HEK293 (cell line): ENCODE measurements around the gene SELENBP1.

Experiments used
- CTCF ChIA-PET: fragments of 350-600 bp; formaldehyde crosslinking; extraction: SDS; loops from one replicate; lab custom pipeline; 2021; ENCODE audit warnings: antibody characterized with exemption; lab: Yijun Ruan, JAX
- POLR2A ChIA-PET: fragments of 300-600 bp; formaldehyde crosslinking; extraction: SDS; loops from one replicate; lab custom pipeline; 2020; ENCODE audit warnings: antibody characterized with exemption, inconsistent platforms; lab: Yijun Ruan, JAX
- H3K27ac ChIP-seq: fragments of 200-500 bp; sonication (Bioruptor generic); 2 replicates; pipeline ENCODE4 v1.5.1; 2014; ENCODE audit warnings: low read depth, low read length, control low read depth, inconsistent platforms; ENCODE audit errors: extremely low read depth
- H3K36me3 ChIP-seq, 2 experiments: fragments of 200-500 bp in 1 of 2; sonication (Bioruptor generic) in 1 of 2; 1 replicate in 1 of 2; 2 replicates in 1 of 2; pipeline ENCODE4 v1.5.1; 2014 to 2017; ENCODE audit warnings: inconsistent platforms in 2 of 2, low read length in 2 of 2; ENCODE audit not compliant: control insufficient read depth in 2 of 2, insufficient read depth in 1 of 2
- H3K4me1 ChIP-seq: fragments of 200-500 bp; sonication (Bioruptor generic); 2 replicates; pipeline ENCODE4 v1.5.1; 2014; ENCODE audit warnings: mild to moderate bottlenecking, low read length, inconsistent platforms; ENCODE audit not compliant: control insufficient read depth, insufficient read depth
- H3K4me3 ChIP-seq: 2 replicates; pipeline ENCODE4 v1.5.1; 2011; ENCODE audit warnings: low read depth, mild to moderate bottlenecking, control low read depth, low read length, moderate library complexity
- H3K9me3 ChIP-seq: fragments of 200-500 bp; sonication (Bioruptor generic); 2 replicates; pipeline ENCODE4 v1.5.1; 2014; ENCODE audit warnings: low read depth, low read length, inconsistent platforms; ENCODE audit not compliant: control insufficient read depth, insufficient read depth
- CTCF ChIP-seq: fragments of 450-650 bp; formaldehyde crosslinking; IDR thresholded peaks from 2 replicates; pipeline ENCODE4 v1.5.1; 2016; ENCODE audit warnings: missing biosample characterization, missing genetic modification characterization
- FEZF1 ChIP-seq: fragments of 450-650 bp; formaldehyde crosslinking; IDR thresholded peaks from 2 replicates; pipeline ENCODE4 v1.5.1; 2016; ENCODE audit warnings: missing biosample characterization, missing genetic modification characterization
- KLF1 ChIP-seq: fragments of 450-650 bp; formaldehyde crosslinking; IDR thresholded peaks from 2 replicates; pipeline ENCODE4 v1.5.1; 2016; ENCODE audit warnings: missing biosample characterization, missing genetic modification characterization
- KLF17 ChIP-seq: fragments of 450-650 bp; formaldehyde crosslinking; IDR thresholded peaks from 2 replicates; pipeline ENCODE4 v1.5.1; 2016; ENCODE audit warnings: missing biosample characterization, missing genetic modification characterization
- KLF9 ChIP-seq: fragments of 450-650 bp; formaldehyde crosslinking; IDR thresholded peaks from 2 replicates; pipeline ENCODE4 v1.5.1; 2016; ENCODE audit warnings: missing biosample characterization, missing genetic modification characterization, low read depth
- PATZ1 ChIP-seq: fragments of 450-650 bp; formaldehyde crosslinking; IDR thresholded peaks from 2 replicates; pipeline ENCODE4 v1.5.1; 2016; ENCODE audit warnings: missing biosample characterization, missing genetic modification characterization
- PBX3 ChIP-seq: sonication (generic); formaldehyde crosslinking; IDR thresholded peaks from 2 replicates; pipeline ENCODE4 v1.8.1; 2022; ENCODE audit warnings: mild to moderate bottlenecking, moderate library complexity, missing genetic modification reagents
- SCRT1 ChIP-seq: fragments of 450-650 bp; formaldehyde crosslinking; IDR thresholded peaks from 2 replicates; pipeline ENCODE4 v1.5.1; 2016; ENCODE audit warnings: missing biosample characterization, missing genetic modification characterization, borderline replicate concordance
- ZBTB17 ChIP-seq: fragments of 450-650 bp; formaldehyde crosslinking; IDR thresholded peaks from 2 replicates; pipeline ENCODE4 v1.5.1; 2016; ENCODE audit warnings: missing biosample characterization, missing genetic modification characterization
- ZBTB20 ChIP-seq: fragments of 450-650 bp; formaldehyde crosslinking; IDR thresholded peaks from 2 replicates; pipeline ENCODE4 v1.5.1; 2016; ENCODE audit warnings: missing biosample characterization, missing genetic modification characterization
- ZNF10 ChIP-seq: fragments of 450-650 bp; formaldehyde crosslinking; IDR thresholded peaks from 2 replicates; pipeline ENCODE4 v1.5.1; 2017; ENCODE audit warnings: missing biosample characterization, missing genetic modification characterization
- ZNF140 ChIP-seq: fragments of 450-650 bp; formaldehyde crosslinking; IDR thresholded peaks from 2 replicates; pipeline ENCODE4 v1.5.1; 2016; ENCODE audit warnings: missing biosample characterization, missing genetic modification characterization
- ZNF16 ChIP-seq: fragments of 450-650 bp; formaldehyde crosslinking; IDR thresholded peaks from 2 replicates; pipeline ENCODE4 v1.5.1; 2016; ENCODE audit warnings: low read depth, missing biosample characterization, missing genetic modification characterization
- ZNF223 ChIP-seq: fragments of 450-650 bp; formaldehyde crosslinking; IDR thresholded peaks from 2 replicates; pipeline ENCODE4 v1.5.1; 2016; ENCODE audit warnings: missing biosample characterization, missing genetic modification characterization
- ZNF394 ChIP-seq: fragments of 450-650 bp; formaldehyde crosslinking; IDR thresholded peaks from 2 replicates; pipeline ENCODE4 v1.5.1; 2016; ENCODE audit warnings: missing biosample characterization, missing genetic modification characterization, mild to moderate bottlenecking, moderate library complexity, borderline replicate concordance
- ZNF449 ChIP-seq: fragments of 450-650 bp; formaldehyde crosslinking; IDR thresholded peaks from 2 replicates; pipeline ENCODE4 v1.5.1; 2017; ENCODE audit warnings: missing biosample characterization, mild to moderate bottlenecking, missing genetic modification characterization, moderate library complexity
- ZNF473 ChIP-seq: fragments of 450-650 bp; formaldehyde crosslinking; IDR thresholded peaks from 2 replicates; pipeline ENCODE4 v1.5.1; 2017; ENCODE audit warnings: missing biosample characterization, missing genetic modification characterization
- ZNF501 ChIP-seq: fragments of 450-650 bp; formaldehyde crosslinking; IDR thresholded peaks from 2 replicates; pipeline ENCODE4 v1.5.1; 2016; ENCODE audit warnings: missing biosample characterization, missing genetic modification characterization
- ZNF521 ChIP-seq: fragments of 450-650 bp; formaldehyde crosslinking; IDR thresholded peaks from 2 replicates; pipeline ENCODE4 v1.5.1; 2017; ENCODE audit warnings: missing biosample characterization, mild to moderate bottlenecking, missing genetic modification characterization
- ZNF580 ChIP-seq: fragments of 450-650 bp; formaldehyde crosslinking; IDR thresholded peaks from 2 replicates; pipeline ENCODE4 v1.5.1; 2016; ENCODE audit warnings: missing biosample characterization, missing genetic modification characterization
- ZNF600 ChIP-seq: fragments of 450-650 bp; formaldehyde crosslinking; IDR thresholded peaks from 2 replicates; pipeline ENCODE4 v1.5.1; 2016; ENCODE audit warnings: missing biosample characterization, missing genetic modification characterization
- ZNF660 ChIP-seq: fragments of 450-650 bp; IDR thresholded peaks from 2 replicates; pipeline ENCODE4 v1.5.1; 2018; ENCODE audit warnings: missing biosample characterization, mild to moderate bottlenecking, missing genetic modification characterization
- ZNF670 ChIP-seq: fragments of 450-650 bp; formaldehyde crosslinking; IDR thresholded peaks from 2 replicates; pipeline ENCODE4 v1.5.1; 2016; ENCODE audit warnings: missing biosample characterization, missing genetic modification characterization, low read depth
- ZNF843 ChIP-seq: fragments of 450-650 bp; formaldehyde crosslinking; IDR thresholded peaks from 2 replicates; pipeline ENCODE4 v1.5.1; 2016; ENCODE audit warnings: missing biosample characterization, missing genetic modification characterization
- ZSCAN30 ChIP-seq: fragments of 450-650 bp; IDR thresholded peaks from 2 replicates; pipeline ENCODE4 v1.5.1; 2018; ENCODE audit warnings: missing biosample characterization, mild to moderate bottlenecking, missing genetic modification characterization, moderate library complexity
- ZSCAN4 ChIP-seq: fragments of 450-650 bp; formaldehyde crosslinking; IDR thresholded peaks from 2 replicates; pipeline ENCODE4 v1.5.1; 2017; ENCODE audit warnings: missing biosample characterization, missing genetic modification characterization

SELENBP1 gene

GRCh38 chr1:151372058-151372934 lies at the start of gene SELENBP1:
TSS of gene SELENBP1 (minus strand) at chr1:151372705. CDS start at chr1:151372641, 64 bp downstream.
- CTCF ChIA-PET, result interaction anchor here (0.7 to 1.3 kb wide), 7 partner anchors 10 to 929 kb away, joined by 3 to 6 read pairs (median 3); no protein-coding TSS in a partner anchor
- Histone ChIP-seq H3K4me3 (no peak within 1 kb of the TSS), H3K36me3 (peaks cover 0 to 24% of the 10 kb centered on the region in 2 experiments; a peak in 2 of 3 replicates), H3K4me1 (peaks cover 12% of the 10 kb centered on the region), H3K27ac (peak within 1 kb of the TSS; percentile 64), H3K9me3 (no peaks in the 10 kb centered on the region)
- POLR2A ChIA-PET, result interaction anchor here (0.6 to 1.7 kb wide), 7 partner anchors 16 to 386 kb away, joined by 3 to 13 read pairs (median 3); partner anchors contain the start of genes PI4KB and PSMB4
- TF ChIP-seq ZNF140 (tag by site-specific recombination), result 0 out of 2 replicates have a peak, but pooled peaks have one; percentile 24
- TF ChIP-seq CTCF (tag by site-specific recombination), result no peak; the same call in 1 of the 2 replicates
- TF ChIP-seq KLF17, result 0 out of 2 replicates have a peak, but pooled peaks have one; percentile 53
- TF ChIP-seq ZNF223 (tag by site-specific recombination), result 0 out of 2 replicates have a peak, but pooled peaks have one; percentile 40
- peak; percentile 94 for TF ChIP-seq ZNF600 (tag by site-specific recombination)
- no peak for TF ChIP-seq ZNF670 (tag by site-specific recombination)
- TF ChIP-seq PATZ1 (tag by site-specific recombination), result peak; percentile 75
- TF ChIP-seq ZSCAN4 (tag by site-specific recombination), result no peak
- peak; percentile 75 for TF ChIP-seq KLF1 (tag by site-specific recombination)
- TF ChIP-seq PBX3 (CRISPR knock-in tag), result no peak
- peak; percentile 76; the same call in 1 of the 2 replicates for TF ChIP-seq ZNF394
- peak; percentile 88 for TF ChIP-seq ZSCAN30
- TF ChIP-seq ZNF501 (tag by site-specific recombination), result peak; percentile 26; the same call in 1 of the 2 replicates
- 0 out of 2 replicates have a peak, but pooled peaks have one; percentile 60 for TF ChIP-seq ZNF580 (tag by site-specific recombination)
- peak; percentile 39; the same call in 1 of the 2 replicates for TF ChIP-seq ZBTB17
- no peak for TF ChIP-seq ZNF473 (tag by site-specific recombination)
- peak; percentile 63 for TF ChIP-seq ZBTB20 (tag by site-specific recombination)
- peak; percentile 80 for TF ChIP-seq ZNF10 (tag by site-specific recombination)
- no peak for TF ChIP-seq ZNF521
- TF ChIP-seq ZNF660 (tag by site-specific recombination), result peak; percentile 72; the same call in 1 of the 2 replicates
- no peak for TF ChIP-seq ZNF449
- TF ChIP-seq SCRT1 (tag by site-specific recombination), result peak; percentile 78
- peak; percentile 59 for TF ChIP-seq FEZF1
- peak; percentile 82; the same call in 1 of the 2 replicates for TF ChIP-seq ZNF843
- TF ChIP-seq ZNF16 (tag by site-specific recombination), result no peak
- peak; percentile 82 for TF ChIP-seq KLF9 (tag by site-specific recombination)
